H1 (cell line): ENCODE data around the gene MAP4. TPM values are rescaled to one million over a fixed set of nuclear protein-coding genes. Genes with fewer than 3 reads are reported as not detected.

ENCODE experiments used
- BCL11A ChIP-seq, 2 experiments: IDR thresholded peaks; one replicate each; pipeline ENCODE4 v1.6.1; 2011; ENCODE audit warnings: low read depth in 2 of 2, low read length in 2 of 2, mild to moderate bottlenecking in 2 of 2
- BRCA1 ChIP-seq: IDR thresholded peaks from 2 replicates; pipeline ENCODE4 v1.6.1; 2012; ENCODE audit warnings: low read depth, low read length, improper control_type of control experiment
- CBX5 ChIP-seq: fragments of 300-800, 300-1000 bp; sonication (generic); IDR thresholded peaks from 2 replicates; pipeline ENCODE4 v1.7.1; 2016; ENCODE audit warnings: antibody characterized with exemption, low read length, low read depth
- CBX8 ChIP-seq: fragments of 300-800, 300-1000 bp; sonication (generic); IDR thresholded peaks from 2 replicates; pipeline ENCODE4 v1.7.1; 2016; ENCODE audit warnings: low read depth, low read length, borderline replicate concordance
- CEBPB ChIP-seq: IDR thresholded peaks from 2 replicates; pipeline ENCODE4 v1.6.1; 2012; ENCODE audit warnings: low read depth, low read length
- CHD2 ChIP-seq: IDR thresholded peaks from 2 replicates; pipeline ENCODE4 v1.6.1; 2012; ENCODE audit warnings: low read length, improper control_type of control experiment
- CTCF ChIP-seq, 3 experiments: IDR thresholded peaks; 1 replicate in 2 of 3; 2 replicates in 1 of 3; pipeline versions ENCODE4 v1.5.1 to v1.6.1; 2011; ENCODE audit warnings: low read length in 3 of 3, mild to moderate bottlenecking in 3 of 3, inconsistent platforms in 2 of 3, low read depth in 1 of 3, moderate library complexity in 1 of 3; ENCODE audit not compliant: insufficient read depth in 1 of 3; ENCODE audit errors: control extremely low read depth in 1 of 3
- EGR1 ChIP-seq: IDR thresholded peaks from 2 replicates; pipeline ENCODE4 v1.6.1; 2011; ENCODE audit warnings: low read depth, low read length, borderline replicate concordance
- EP300 ChIP-seq, 2 experiments: IDR thresholded peaks; 1 replicate in 1 of 2; 2 replicates in 1 of 2; pipeline ENCODE4 v1.6.1; 2011 to 2012; ENCODE audit warnings: low read depth in 2 of 2, low read length in 2 of 2, mild to moderate bottlenecking in 2 of 2, borderline replicate concordance in 1 of 2, inconsistent platforms in 1 of 2, moderate library complexity in 1 of 2
- EZH2 ChIP-seq: fragments of 200-600 bp; sonication (generic); IDR thresholded peaks from 2 replicates; pipeline ENCODE4 v1.7.1; 2012; ENCODE audit warnings: low read depth, mild to moderate bottlenecking, moderate library complexity, low read length, inconsistent platforms; ENCODE audit not compliant: severe bottlenecking
- FOSL1 ChIP-seq: IDR thresholded peaks from 2 replicates; pipeline ENCODE4 v1.6.1; 2011; ENCODE audit warnings: mild to moderate bottlenecking, low read depth, low read length, moderate library complexity; ENCODE audit not compliant: insufficient read depth
- KDM5A ChIP-seq: fragments of 200-600 bp; IDR thresholded peaks from 2 replicates; pipeline ENCODE4 v1.7.1; 2012; ENCODE audit warnings: mild to moderate bottlenecking, low read length, inconsistent platforms, mixed read lengths
- PHF8 ChIP-seq: fragments of 200-600 bp; sonication (generic); conservative IDR thresholded peaks from 2 replicates; pipeline ENCODE4 v1.7.1; 2012; ENCODE audit warnings: low read depth, mild to moderate bottlenecking, inconsistent platforms, low read length, moderate library complexity
- POU5F1 ChIP-seq: IDR thresholded peaks from 2 replicates; pipeline ENCODE4 v1.6.1; 2011; ENCODE audit warnings: low read depth, mild to moderate bottlenecking, low read length, moderate library complexity
- RNF2 ChIP-seq: fragments of 200-900, 300-1000 bp; sonication (generic); IDR thresholded peaks from 2 replicates; pipeline ENCODE4 v1.7.1; 2016; ENCODE audit warnings: borderline replicate concordance, low read depth, mild to moderate bottlenecking, antibody characterized with exemption, low read length; ENCODE audit not compliant: poor library complexity, severe bottlenecking; ENCODE audit errors: missing control alignments
- RXRA ChIP-seq: IDR thresholded peaks from 2 replicates; pipeline ENCODE4 v1.6.1; 2011; ENCODE audit warnings: low read depth, mild to moderate bottlenecking, low read length, moderate library complexity; ENCODE audit not compliant: insufficient read depth
- SIRT6 ChIP-seq: IDR thresholded peaks from one replicate; pipeline ENCODE4 v1.7.1; 2012; ENCODE audit warnings: low read length, inconsistent platforms
- SIX5 ChIP-seq: IDR thresholded peaks from 2 replicates; pipeline ENCODE4 v1.6.1; 2011; ENCODE audit warnings: mild to moderate bottlenecking, low read depth, low read length
- SP2 ChIP-seq: IDR thresholded peaks from 2 replicates; pipeline ENCODE4 v1.6.1; 2012; ENCODE audit warnings: mild to moderate bottlenecking, low read length, inconsistent platforms
- TAF7 ChIP-seq: optimal IDR thresholded peaks from 2 replicates; pipeline ENCODE3; 2011; ENCODE audit warnings: low read depth, mild to moderate bottlenecking, inconsistent platforms, low read length, moderate library complexity, borderline replicate concordance
- TBP ChIP-seq: IDR thresholded peaks from 2 replicates; pipeline ENCODE4 v1.6.1; 2011; ENCODE audit warnings: low read depth, low read length, improper control_type of control experiment
- ZNF274 ChIP-seq: IDR thresholded peaks from 2 replicates; pipeline ENCODE4 v1.7.0; 2012; ENCODE audit warnings: low read length, borderline replicate concordance; ENCODE audit errors: extremely low read depth
- polyA plus RNA-seq, 7 experiments: library from polyadenylated mRNA; depleted of rRNA in 3 of 7; stranded (reverse) in 5 of 7; unstranded in 2 of 7; fragments of >200 nt in 5 of 7; fragments of 200-250 nt in 2 of 7; gene quantifications; 1 replicate in 5 of 7; 2 replicates in 1 of 7; 4 replicates in 1 of 7; pipeline versions ENCODE4 v1.2.1 to v1.2.3, GENCODE V29; 2011 to 2013; ENCODE audit warnings: missing spikeins in 2 of 7, mixed read lengths in 2 of 7
- total RNA-seq: library from RNA; stranded (reverse); fragmentation: NEBNext Ultra II Directional; extraction: Animal tissue kit (Norgen Biotek cat#: 25700); gene quantifications from 2 replicates; pipeline ENCODE4 v1.2.1, GENCODE V29; 2021

Gene MAP4
- total and polyA plus RNA-seq, 2 of the 8 experiments (the other 6 are each of a cell fraction or from before 2014, with no cell fraction given): 67.0 to 179 TPM

- TF ChIP-seq EP300 (IDR thresholded peaks at IDR 0.05; ENCODE audit: borderline replicate concordance in 1 of 2, low read depth in 2 of 2, low read length in 2 of 2): no peak
- TF ChIP-seq CHD2: 0 out of 2 replicates have a peak, but pooled peaks have one; percentile 14
- no peak for TF ChIP-seq RXRA
- TF ChIP-seq POU5F1: no peak
- TF ChIP-seq CTCF (IDR thresholded peaks at IDR 0.05; ENCODE audit: control extremely low read depth in 1 of 3, insufficient read depth in 1 of 3, low read depth in 1 of 3, low read length in 3 of 3): no peak
- no peak for TF ChIP-seq KDM5A
- TF ChIP-seq FOSL1: no peak
- no peak for TF ChIP-seq CBX5
- peak; percentile 46; the same call in 1 of the 2 replicates for TF ChIP-seq TBP
- TF ChIP-seq PHF8: peak; percentile 69; the same call in 1 of the 2 replicates
- no peak for TF ChIP-seq CBX8
- TF ChIP-seq EZH2: no peak
- no peak for TF ChIP-seq BCL11A (IDR thresholded peaks at IDR 0.05; ENCODE audit: low read depth in 2 of 2, low read length in 2 of 2)
- TF ChIP-seq EGR1: peak; percentile 87; the same call in 1 of the 2 replicates
- TF ChIP-seq RNF2: no peak
- no peak for TF ChIP-seq BRCA1
- peak; percentile 46 for TF ChIP-seq SIX5
- no peak for TF ChIP-seq CEBPB
- TF ChIP-seq SP2: no peak
- TF ChIP-seq SIRT6: no peak
- TF ChIP-seq ZNF274: no peak
- no peak for TF ChIP-seq TAF7
Observed at GRCh38 chr3:47802734-47803479, 213.3 kb downstream of the MAP4 start, which contains the start of gene DHX30 (continued).
